ENCODE measurements around the gene PPP1R14B. TPM values are rescaled to one million over a fixed set of nuclear protein-coding genes. Genes with fewer than 3 reads are reported as not detected.
A peak's percentile ranks its signal among the peaks of the same experiment; 100 is the strongest.

Gene PPP1R14B
- total and polyA plus RNA-seq, 2 donors (not counting 3 experiments of a cell fraction or from before 2014, with no cell fraction given): 308 to 431 TPM

DNA sequence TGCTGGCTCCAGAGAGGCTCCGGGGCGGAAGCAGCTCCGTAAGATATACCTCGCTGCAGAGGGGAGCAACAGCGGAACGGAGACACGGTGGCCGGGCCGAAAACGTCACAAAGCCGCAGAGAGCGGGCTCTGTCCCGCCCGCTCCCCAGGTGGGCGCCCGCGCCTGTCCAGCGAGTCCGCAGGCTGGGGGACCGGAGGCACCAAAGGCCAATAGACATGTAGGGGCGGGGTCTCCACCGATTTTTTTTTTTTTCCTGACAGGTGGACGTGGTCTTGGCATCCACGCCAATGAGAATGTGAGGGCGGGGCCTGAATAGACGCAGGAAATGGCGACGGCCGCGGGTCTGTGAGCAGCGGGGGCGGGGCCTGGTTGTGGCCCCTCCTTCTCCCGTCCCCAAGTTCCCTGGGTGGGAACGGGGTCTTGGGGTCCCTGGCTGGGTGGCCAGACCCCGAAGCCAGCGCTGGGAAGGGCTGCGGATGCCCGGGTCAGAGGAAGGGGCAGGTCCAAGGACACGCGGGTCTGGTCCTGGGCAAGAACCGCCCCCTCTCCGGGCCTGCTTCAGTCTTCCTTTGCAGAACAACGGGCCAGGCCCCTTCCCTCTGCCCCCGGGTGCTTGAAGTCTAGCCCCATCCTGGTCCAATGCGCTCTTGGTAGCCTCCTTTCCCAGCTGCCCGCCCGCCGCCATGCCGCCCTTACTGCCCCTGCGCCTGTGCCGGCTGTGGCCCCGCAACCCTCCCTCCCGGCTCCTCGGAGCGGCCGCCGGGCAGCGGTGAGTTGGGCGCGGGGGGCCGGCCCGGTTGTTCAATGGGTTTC, 16.4 kb downstream of the PPP1R14B start, which contains the start of gene DNAJC4:
DNAJC4 (plus strand) TSS at position 378 of the 814 bp plus-strand sequence; CDS start at position 685, 307 bp downstream.
- no peaks in the 10 kb centered on the region for H3K9me3 ChIP-seq (replicated peaks; ENCODE audit: control insufficient read depth, insufficient read depth, low read length)
- ChIA-PET POLR2A (no interaction called here), CTCF (interaction anchor here (0.6 to 2.0 kb wide), 4 partner anchors 17 to 70 kb away, joined by 3 to 9 read pairs (median 4); no protein-coding TSS in a partner anchor)
- dilution Hi-C loops (cut with MboI; ENCODE audit: extremely low pct_ligation_motif_present, low sequenced_read_pairs): no loop called here
- FAIRE-seq: peak; percentile 94
- peak within 1 kb of the TSS; percentile 60 to 71 (median 69) for H3K4me3 ChIP-seq (replicated peaks in 1 of 3; ENCODE audit: insufficient read depth in 1 of 3, low read depth in 1 of 3, low read length in 3 of 3)
- peaks cover 22% of the 10 kb centered on the region for H3K4me1 ChIP-seq (ENCODE audit: control insufficient read depth, extremely low read depth, insufficient read depth, low read length)
- peaks cover 8% of the 10 kb centered on the region for H3K79me2 ChIP-seq (ENCODE audit: control insufficient read depth, insufficient read depth, low read length)
- peak within 1 kb of the TSS; percentile 69 for H3K9ac ChIP-seq (replicated peaks; ENCODE audit: extremely low read depth, insufficient read depth, low read length)
- peak within 1 kb of the TSS; percentile 71 for H3K4me2 ChIP-seq (ENCODE audit: insufficient read depth, low read length)
- peak within 1 kb of the TSS; percentile 70 for H2AFZ ChIP-seq (ENCODE audit: low read depth, low read length)
- H3K27me3 ChIP-seq (ENCODE audit: control insufficient read depth in 2 of 2, insufficient read depth in 2 of 2, low read length in 2 of 2): no peaks in the 10 kb centered on the region
- no peaks in the 10 kb centered on the region for H3K36me3 ChIP-seq (ENCODE audit: control insufficient read depth in 2 of 2, extremely low read depth in 1 of 2, insufficient read depth in 2 of 2, low read length in 2 of 2)
- no peaks in the 10 kb centered on the region for H3K9me1 ChIP-seq (replicated peaks; ENCODE audit: control insufficient read depth, extremely low read depth, insufficient read depth, low read length)
- H4K20me1 ChIP-seq (replicated peaks; ENCODE audit: control insufficient read depth, extremely low read depth, insufficient read depth, low read length): no peaks in the 10 kb centered on the region
- intact Hi-C loops (cut with micrococcal nuclease): loop anchor here (1.0 to 5.0 kb wide), 4 partner anchors 11 to 43 kb away; partner anchors contain the start of genes FKBP2 and STIP1
- peak; percentile 94 for DNase-seq (ENCODE audit: low read depth, low spot score)
- BruUV-seq (replicated peaks): no TSS peak
- H3K27ac ChIP-seq (ENCODE audit: insufficient read depth, low read depth, low read length): peak within 1 kb of the TSS; percentile 69
- TF ChIP-seq FOS (IDR thresholded peaks at IDR 0.05; ENCODE audit: borderline replicate concordance, insufficient read depth, low read length): no peak
- no peak for TF ChIP-seq GATA2 (IDR thresholded peaks at IDR 0.05; ENCODE audit: insufficient read depth, insufficient read length, low read depth, low read length)
- peak; percentile 83 for TF ChIP-seq POLR2A (IDR thresholded peaks at IDR 0.05; ENCODE audit: low read depth, low read length)
- peak; percentile 66 for TF ChIP-seq POLR2AphosphoS5 (IDR thresholded peaks at IDR 0.05; ENCODE audit: insufficient read depth, low read depth, low read length)

DNA sequence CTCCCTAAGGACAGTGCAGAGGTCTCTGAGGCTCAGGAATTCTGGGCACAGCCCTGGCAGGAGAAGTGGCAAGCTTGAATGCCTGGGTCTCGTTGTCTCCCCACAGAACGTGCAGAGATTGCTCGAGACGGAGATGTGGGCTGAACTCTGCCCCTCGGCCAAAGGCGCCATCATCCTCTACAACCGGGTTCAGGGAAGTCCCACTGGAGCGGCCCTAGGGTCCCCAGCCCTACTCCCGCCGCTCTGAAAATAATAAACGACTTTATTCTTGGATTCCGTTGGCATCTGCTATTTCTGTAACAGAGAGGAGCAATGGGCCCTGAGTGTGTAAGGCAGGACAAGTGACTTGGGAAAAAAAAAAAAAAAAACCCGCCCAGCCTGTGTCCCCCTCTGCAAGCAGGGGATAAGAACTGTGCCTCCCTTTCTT, 17.0 kb downstream of the PPP1R14B start:
- dilution Hi-C loops (cut with MboI; ENCODE audit: extremely low pct_ligation_motif_present, low sequenced_read_pairs) (no loop called here), intact Hi-C loops (cut with micrococcal nuclease) (loop anchor here (1.0 to 5.0 kb wide), 4 partner anchors 12 to 42 kb away; partner anchors contain the start of genes FKBP2 and STIP1)
- Histone ChIP-seq H4K20me1 (replicated peaks; ENCODE audit: control insufficient read depth, extremely low read depth, insufficient read depth, low read length) (no peaks in the 10 kb centered on the region), H3K4me2 (ENCODE audit: insufficient read depth, low read length) (peak overlapping the region; percentile 71), H2AFZ (ENCODE audit: low read depth, low read length) (no peak overlapping the region), H3K27me3 (ENCODE audit: control insufficient read depth in 2 of 2, insufficient read depth in 2 of 2, low read length in 2 of 2) (no peaks in the 10 kb centered on the region), H3K27ac (ENCODE audit: insufficient read depth, low read depth, low read length) (no peak overlapping the region), H3K9ac (replicated peaks; ENCODE audit: extremely low read depth, insufficient read depth, low read length) (peak overlapping the region; percentile 69), H3K4me3 (replicated peaks in 1 of 3; ENCODE audit: insufficient read depth in 1 of 3, low read depth in 1 of 3, low read length in 3 of 3) (peak overlapping the region; percentile 60 to 71 (median 69)), H3K9me1 (replicated peaks; ENCODE audit: control insufficient read depth, extremely low read depth, insufficient read depth, low read length) (no peaks in the 10 kb centered on the region), H3K36me3 (ENCODE audit: control insufficient read depth in 2 of 2, extremely low read depth in 1 of 2, insufficient read depth in 2 of 2, low read length in 2 of 2) (no peaks in the 10 kb centered on the region), H3K9me3 (replicated peaks; ENCODE audit: control insufficient read depth, insufficient read depth, low read length) (no peaks in the 10 kb centered on the region), H3K4me1 (ENCODE audit: control insufficient read depth, extremely low read depth, insufficient read depth, low read length) (peaks cover 19% of the 10 kb centered on the region), H3K79me2 (ENCODE audit: control insufficient read depth, insufficient read depth, low read length) (peaks cover 8% of the 10 kb centered on the region)
- CTCF ChIA-PET: interaction anchor here (0.6 to 2.0 kb wide), 4 partner anchors 16 to 75 kb away, joined by 3 to 9 read pairs (median 4); no protein-coding TSS in a partner anchor
- POLR2A ChIA-PET: no interaction called here
- DNase-seq (ENCODE audit: low read depth, low spot score) (no peak), FAIRE-seq (no peak)
- TF ChIP-seq FOS (IDR thresholded peaks at IDR 0.05; ENCODE audit: borderline replicate concordance, insufficient read depth, low read length) (no peak), POLR2A (IDR thresholded peaks at IDR 0.05; ENCODE audit: low read depth, low read length) (no peak), EZH2 (IDR thresholded peaks at IDR 0.05; ENCODE audit: borderline replicate concordance, low read depth, low read length, severe bottlenecking) (no peak), POLR2AphosphoS5 (IDR thresholded peaks at IDR 0.05; ENCODE audit: insufficient read depth, low read depth, low read length) (no peak), MYC (IDR thresholded peaks at IDR 0.05; ENCODE audit: low read depth, low read length) (no peak), JUN (IDR thresholded peaks at IDR 0.05; ENCODE audit: borderline replicate concordance, insufficient read depth, insufficient read length, low read depth) (no peak), GATA2 (IDR thresholded peaks at IDR 0.05; ENCODE audit: insufficient read depth, insufficient read length, low read depth, low read length) (no peak)
- TF ChIP-seq, protein P1, sequence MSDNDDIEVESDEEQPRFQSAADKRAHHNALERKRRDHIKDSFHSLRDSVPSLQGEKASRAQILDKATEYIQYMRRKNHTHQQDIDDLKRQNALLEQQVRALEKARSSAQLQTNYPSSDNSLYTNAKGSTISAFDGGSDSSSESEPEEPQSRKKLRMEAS (IDR thresholded peaks at IDR 0.05; ENCODE audit: insufficient read depth, insufficient read length): no peak
- TF ChIP-seq, protein P2, sequence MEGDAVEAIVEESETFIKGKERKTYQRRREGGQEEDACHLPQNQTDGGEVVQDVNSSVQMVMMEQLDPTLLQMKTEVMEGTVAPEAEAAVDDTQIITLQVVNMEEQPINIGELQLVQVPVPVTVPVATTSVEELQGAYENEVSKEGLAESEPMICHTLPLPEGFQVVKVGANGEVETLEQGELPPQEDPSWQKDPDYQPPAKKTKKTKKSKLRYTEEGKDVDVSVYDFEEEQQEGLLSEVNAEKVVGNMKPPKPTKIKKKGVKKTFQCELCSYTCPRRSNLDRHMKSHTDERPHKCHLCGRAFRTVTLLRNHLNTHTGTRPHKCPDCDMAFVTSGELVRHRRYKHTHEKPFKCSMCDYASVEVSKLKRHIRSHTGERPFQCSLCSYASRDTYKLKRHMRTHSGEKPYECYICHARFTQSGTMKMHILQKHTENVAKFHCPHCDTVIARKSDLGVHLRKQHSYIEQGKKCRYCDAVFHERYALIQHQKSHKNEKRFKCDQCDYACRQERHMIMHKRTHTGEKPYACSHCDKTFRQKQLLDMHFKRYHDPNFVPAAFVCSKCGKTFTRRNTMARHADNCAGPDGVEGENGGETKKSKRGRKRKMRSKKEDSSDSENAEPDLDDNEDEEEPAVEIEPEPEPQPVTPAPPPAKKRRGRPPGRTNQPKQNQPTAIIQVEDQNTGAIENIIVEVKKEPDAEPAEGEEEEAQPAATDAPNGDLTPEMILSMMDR (IDR thresholded peaks at IDR 0.05; ENCODE audit: extremely low read depth in 1 of 2, insufficient read depth in 1 of 2, low read depth in 1 of 2, low read length in 2 of 2): no peak
- no TSS peak for BruUV-seq (replicated peaks)
